G401.6 (cell line): Measurements from ENCODE around the gene RETREG1.

Source experiments
- FAIRE-seq: peaks from 2 replicates; lab custom pipeline; 2012; peaks lifted over from hg19 to GRCh38; lab: Jason Lieb, UNC

The RETREG1 gene

DNA sequence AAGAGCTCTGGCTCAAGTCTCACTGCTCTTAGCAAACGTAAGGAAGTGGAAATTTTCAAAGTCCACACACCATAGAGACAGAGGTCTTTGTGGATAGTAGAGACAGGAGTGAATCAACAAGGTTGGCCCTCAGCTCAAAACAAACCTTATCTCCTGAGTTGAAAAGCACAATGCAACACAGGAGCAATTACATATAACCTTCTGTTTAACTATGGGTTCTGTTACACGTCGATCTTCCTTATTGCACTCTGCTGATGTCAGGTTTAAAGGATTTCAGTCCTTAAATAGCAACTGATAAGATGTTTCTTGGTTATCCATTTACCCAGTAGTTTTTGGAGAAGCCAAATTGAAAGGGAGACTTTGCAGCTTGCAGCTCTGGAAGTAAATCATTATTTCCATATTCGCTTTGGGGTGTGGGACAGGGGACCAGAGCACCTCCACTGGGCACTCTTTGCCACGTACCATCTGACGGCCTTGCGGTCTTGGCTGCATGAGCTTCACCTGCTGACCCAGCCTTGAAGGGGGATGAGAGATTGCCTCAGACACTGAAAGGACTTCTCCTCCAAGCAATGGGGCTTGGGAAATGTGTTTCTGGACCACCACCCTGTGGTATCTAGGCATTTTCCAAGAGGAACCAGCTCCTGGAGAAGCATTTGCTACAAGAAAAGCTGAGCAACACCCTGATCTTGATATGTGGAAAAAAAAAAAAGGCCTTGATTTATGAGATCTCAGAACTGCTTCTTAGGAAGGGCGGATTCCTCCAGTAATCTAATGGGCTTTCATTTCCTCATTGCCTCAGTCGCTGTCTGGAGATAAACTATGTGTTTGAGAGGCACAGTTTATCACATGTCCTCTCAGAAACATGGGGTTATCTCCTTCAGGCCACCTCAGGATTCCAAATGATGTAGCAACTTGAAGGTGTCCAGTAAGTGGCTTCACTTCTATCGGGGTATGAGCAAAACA lies 95.0 kb downstream of the RETREG1 start:
- no peak for FAIRE-seq

DNA sequence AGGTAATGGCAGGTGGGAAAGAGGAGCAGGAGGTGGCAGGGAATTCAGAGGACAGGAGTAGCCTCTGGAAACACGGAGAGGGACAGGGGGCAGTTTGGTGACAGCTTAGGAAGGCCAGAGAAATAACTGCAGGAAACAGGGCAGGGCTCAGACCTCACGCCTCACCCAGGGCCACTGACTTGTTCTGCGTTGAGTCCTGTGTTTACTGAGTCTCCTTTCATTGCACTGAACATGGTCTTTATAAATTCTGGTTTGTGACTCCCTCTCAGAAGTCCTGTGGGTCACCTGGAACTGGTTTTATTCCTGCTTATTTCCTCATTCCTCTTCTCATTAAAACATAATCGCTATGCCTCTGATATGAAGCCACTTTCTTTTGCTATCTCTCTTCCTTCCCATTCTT lies 96.0 kb downstream of the RETREG1 start:
- no peak for FAIRE-seq

- FAIRE-seq: no peak
These were observed 97.4 kb downstream of the RETREG1 start for GRCh38 chr5:16519435-16519834.

GRCh38 chr5:16518606-16519005 lies 98.2 kb downstream of the RETREG1 start:
- no peak for FAIRE-seq

DNA sequence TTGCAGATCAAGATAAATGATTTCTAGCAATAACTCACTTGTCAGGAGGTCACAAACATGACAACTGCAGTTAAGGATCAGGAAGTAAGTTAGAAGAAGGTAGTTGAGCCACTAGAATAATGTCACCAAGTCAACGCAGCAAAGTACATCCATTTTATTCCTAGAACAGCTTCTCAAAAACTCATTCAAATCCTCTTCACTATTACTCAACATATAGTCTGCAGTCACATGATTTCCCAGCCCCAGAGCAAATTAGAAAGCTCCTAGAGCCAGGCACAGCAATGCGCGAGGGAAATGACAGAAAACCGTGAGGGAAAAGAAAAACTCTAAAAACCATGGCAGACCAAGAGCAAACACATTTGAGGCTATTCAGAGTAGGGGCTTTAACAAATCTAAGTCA lies 101.3 kb downstream of the RETREG1 start:
- FAIRE-seq: no peak

DNA sequence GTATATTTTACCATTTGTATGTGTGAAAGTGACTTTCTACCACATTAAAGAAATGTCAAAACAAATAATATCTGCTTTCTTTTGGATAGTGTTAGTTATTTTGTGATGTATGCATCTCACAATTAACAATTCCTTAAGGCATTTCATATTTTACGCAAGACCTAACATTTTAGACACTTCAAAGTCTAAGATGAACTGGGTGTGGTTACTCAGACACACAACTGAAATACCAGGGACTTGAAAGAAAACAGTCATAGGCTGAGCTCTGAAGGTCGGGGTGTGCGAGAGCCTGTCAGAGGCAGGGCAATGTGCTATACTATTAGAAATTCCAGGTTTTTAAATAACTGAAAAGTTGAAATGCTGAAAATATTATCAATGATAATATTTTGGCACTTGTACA lies 106.7 kb downstream of the RETREG1 start:
- no peak for FAIRE-seq

DNA sequence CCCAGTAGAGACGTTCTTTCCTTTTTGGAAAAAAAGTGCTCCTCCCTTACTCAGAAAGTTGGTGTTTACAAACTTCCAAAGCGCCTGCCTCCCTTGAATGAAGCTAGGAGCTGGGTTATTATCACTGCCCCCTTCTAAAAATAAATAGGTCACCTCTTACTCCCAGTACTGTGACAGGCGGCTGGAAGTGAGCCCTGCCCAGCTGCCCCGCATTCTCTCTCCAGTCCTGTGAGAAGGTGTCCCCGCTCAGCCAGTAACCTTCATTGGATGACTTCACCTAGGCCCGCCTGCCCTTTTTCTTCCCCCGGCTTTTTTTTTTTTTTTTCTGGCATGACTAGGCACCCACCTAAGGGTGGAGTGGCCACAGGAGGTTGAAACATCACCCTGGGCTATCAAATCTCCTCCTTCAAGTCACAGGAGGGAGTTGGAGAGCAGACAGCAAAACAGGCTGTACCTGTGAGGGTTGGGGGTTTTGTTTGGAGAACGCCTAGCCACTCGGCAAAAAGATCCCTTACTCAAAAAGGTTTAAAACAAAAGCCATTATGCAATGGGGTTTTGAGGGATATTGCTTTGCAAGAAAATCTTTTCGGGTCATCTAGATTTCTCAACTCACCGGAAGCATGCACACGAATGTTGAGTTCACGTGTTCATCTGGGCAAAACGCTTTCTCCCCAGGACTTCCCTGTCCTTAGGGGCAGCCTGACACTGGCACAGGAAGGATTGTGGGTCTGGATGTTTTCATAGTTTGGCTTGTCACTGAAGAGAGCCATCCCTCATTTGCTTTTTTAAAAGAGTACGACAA lies 107.9 kb downstream of the RETREG1 start:
- no peak for FAIRE-seq

DNA sequence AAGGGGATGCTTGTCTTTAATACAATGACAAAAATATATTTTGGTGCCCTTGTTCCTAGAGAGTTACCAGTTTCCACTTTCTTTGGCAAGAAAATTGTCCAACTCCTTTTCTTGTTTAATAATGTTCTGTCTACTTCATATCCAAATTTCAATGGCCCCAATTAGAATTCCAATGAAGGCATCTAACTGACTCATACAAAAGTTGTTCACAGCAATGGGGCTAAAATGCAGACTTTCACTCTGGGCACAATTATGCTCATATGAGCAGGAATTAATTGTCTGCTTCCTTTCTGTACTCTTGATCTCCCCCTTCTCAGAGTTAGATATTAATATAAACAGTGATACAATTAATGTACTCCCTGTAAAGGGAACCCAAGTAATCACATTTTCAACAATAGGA lies 109.1 kb downstream of the RETREG1 start:
- FAIRE-seq: no peak

DNA sequence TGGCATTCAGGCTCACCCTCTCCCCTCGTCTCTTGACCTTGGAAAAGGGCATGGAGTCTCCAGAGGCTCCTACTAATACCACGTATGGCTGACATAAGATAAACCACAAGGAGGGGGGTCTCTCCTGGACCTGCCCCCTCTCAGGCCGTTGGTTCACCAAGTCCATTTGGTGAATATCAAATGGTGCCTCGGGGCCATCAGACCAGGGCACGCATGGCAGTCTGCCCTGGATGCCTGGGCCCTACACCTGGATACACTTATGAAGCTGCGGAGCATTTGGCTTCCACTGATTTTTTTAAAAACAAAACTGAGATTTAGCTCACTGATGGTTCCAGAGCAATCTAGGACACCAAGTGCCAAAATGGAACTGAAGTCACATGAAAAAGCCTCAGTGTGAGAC lies 110.9 kb downstream of the RETREG1 start:
- FAIRE-seq: no peak

DNA sequence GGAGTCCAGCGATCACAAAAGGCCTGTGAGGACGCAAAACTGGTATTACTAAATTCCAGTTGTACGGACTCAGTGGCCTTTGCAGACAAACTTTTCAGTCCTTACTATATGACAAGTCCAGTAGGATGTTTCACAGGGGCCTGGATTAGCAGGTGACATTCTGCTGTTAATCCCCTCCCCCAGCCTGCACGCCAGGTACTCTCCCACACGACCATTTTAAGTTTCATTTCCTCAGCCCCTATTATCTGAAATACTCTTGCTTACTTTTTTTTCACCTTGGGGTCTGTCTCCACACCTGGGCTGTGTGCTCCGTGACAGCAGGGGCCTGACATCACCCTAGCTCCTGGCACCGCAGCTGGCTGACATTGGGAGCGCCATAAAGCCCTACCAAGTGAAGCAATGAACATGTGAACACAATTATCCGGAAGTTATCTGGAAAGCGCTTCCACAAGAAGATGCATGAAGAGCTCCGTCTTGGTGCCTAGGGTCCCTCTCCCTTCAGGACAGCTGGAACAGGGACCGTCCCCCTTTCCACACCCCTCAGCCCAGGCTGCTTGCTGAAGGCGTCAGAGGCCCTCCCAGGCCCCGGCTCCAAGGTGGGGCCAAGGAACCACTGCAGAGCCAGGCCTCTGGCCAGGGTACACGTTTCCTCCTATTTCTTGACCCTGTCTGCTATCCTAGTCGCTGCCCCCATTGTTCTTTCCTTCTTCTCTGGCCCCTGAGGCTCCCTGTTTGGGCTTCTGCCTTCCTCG lies 111.5 kb downstream of the RETREG1 start:
- no peak for FAIRE-seq

- FAIRE-seq: no peak
These were observed 112.2 kb downstream of the RETREG1 start for GRCh38 chr5:16504571-16504970.

- FAIRE-seq: no peak
These were observed 113.9 kb downstream of the RETREG1 start for GRCh38 chr5:16502866-16503265.

GRCh38 chr5:16500024-16500423 lies 116.8 kb downstream of the RETREG1 start:
- no peak for FAIRE-seq

- FAIRE-seq: no peak
These were observed 119.3 kb downstream of the RETREG1 start for GRCh38 chr5:16497546-16497945.

DNA sequence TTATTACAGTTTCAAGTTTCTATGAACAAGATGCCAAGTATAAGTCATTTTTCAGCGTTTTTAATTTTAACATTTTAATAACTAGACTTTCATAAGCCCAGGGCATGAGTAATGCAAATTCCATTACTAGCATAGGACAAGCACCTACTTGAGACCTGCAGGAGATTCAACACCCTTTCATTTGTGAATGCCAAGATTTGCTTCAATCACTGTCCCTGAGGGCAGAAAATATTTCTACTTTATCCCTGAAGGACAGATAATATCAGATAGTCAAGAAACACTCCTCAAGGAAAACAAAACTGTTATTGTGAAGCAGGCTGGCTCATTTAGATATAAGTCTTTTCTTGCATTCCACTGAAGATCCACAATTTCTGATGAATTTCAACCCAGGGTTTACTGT lies 123.5 kb downstream of the RETREG1 start:
- FAIRE-seq: no peak

DNA sequence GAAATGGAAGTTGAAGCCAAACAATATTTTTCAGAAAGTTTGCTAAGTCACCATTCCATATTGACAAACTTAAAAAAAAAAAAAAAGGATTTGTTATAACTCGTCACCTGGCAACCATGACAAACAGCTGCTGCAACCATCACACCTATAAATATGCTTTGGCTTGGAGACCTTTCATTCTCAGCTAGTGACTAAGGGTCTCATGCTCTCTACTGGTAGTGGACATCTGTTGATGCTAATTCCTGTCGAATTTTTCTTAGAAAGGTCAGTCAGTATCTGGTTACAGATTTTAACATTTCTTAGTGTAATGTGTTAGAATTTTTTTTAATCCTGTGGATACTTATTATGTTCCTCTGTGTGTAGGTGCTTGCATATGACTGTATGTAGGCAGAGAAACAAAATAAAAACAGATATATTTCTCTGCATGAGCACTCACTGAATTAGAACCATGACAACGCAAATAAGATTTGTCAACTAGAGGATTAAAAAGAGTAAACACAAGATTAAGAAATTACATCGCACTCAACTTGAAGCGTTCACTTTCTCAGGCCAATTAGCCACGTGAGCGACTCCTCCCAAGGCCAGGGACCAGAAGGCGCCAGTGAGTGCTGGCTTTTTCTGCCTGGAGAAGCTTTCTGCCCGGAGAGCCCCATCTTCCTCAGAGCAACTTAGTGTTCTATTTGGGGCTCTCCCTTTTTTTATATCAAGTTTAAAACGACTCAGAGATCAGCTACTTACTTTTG lies 124.2 kb downstream of the RETREG1 start:
- no peak for FAIRE-seq

DNA sequence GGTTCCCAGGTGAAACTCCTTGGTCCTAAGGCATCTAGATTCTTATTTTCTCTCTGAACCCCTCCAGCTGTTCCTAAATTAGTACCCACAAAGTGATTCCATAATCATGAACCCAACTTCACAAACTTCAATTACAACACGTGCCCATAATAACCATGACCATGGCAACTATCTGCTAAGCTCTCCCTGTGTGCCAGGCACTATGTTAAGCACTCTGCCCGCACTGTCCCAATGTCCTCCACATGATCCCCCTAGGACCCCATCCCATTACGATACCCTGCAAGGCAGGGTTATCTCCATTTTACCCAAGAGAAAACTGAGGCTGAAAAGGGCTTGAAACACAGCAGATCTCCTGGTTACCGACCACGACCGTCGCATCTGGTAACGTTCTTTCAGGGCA lies 125.9 kb downstream of the RETREG1 start:
- FAIRE-seq: no peak

- no peak for FAIRE-seq
These were observed 127.4 kb downstream of the RETREG1 start for GRCh38 chr5:16489322-16489791.

- no peak for FAIRE-seq
These were observed 129.3 kb downstream of the RETREG1 start for GRCh38 chr5:16487456-16487855.

DNA sequence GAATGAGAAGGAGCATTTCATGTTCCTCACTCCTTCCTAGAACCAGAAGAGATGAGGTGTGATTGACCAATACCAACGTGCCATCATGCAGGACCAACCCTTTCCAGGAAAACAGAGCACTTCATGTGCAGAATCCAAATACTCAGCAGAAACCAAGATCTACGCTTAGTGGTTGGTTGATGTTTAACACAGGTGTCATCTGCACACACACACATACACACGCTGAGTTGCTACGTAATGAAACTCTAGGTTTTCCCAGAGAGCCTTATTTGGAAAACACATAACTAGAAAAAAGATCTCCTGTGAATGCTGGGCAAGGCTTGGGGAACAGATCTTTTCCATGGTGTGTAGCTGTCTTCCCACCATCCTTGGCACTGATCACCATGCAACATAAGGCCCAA lies 130.1 kb downstream of the RETREG1 start:
- no peak for FAIRE-seq

- FAIRE-seq: no peak
These were observed 131.1 kb downstream of the RETREG1 start for GRCh38 chr5:16485656-16486055.

- FAIRE-seq: no peak
These were observed 132.7 kb downstream of the RETREG1 start for GRCh38 chr5:16484081-16484480.
